Neuron (in vitro differentiated cells): ENCODE results near the gene ABCG2.

Experiments used
- H2AFZ ChIP-seq: one replicate; pipeline ENCODE4 v1.6.1; 2013; ENCODE audit warnings: low read depth, mild to moderate bottlenecking, inconsistent platforms, low read length, moderate library complexity
- H3K27me3 ChIP-seq: one replicate; pipeline ENCODE4 v1.6.1; 2013; ENCODE audit warnings: low read length; ENCODE audit not compliant: insufficient read depth
- H3K36me3 ChIP-seq: one replicate; pipeline ENCODE4 v1.6.1; 2013; ENCODE audit warnings: low read length; ENCODE audit not compliant: insufficient read depth
- H3K4me1 ChIP-seq: one replicate; pipeline ENCODE4 v1.6.1; 2013; ENCODE audit warnings: low read length; ENCODE audit not compliant: insufficient read depth
- H3K4me3 ChIP-seq: 2 replicates; pipeline ENCODE4 v1.5.1; 2013; ENCODE audit warnings: mild to moderate bottlenecking, low read length, moderate library complexity
- H3K9me3 ChIP-seq: one replicate; pipeline ENCODE4 v1.6.1; 2013; ENCODE audit warnings: low read length

Gene ABCG2

GRCh38 chr4:88102026-88102425 is 56.4 kb downstream of the ABCG2 start:
- H3K27me3 ChIP-seq: no peaks in the 10 kb centered on the region
- H3K36me3 ChIP-seq: no peaks in the 10 kb centered on the region
- no peaks in the 10 kb centered on the region for H3K9me3 ChIP-seq

GRCh38 chr4:88101165-88101564 is 57.3 kb downstream of the ABCG2 start:
- Histone ChIP-seq H3K27me3 (no peaks in the 10 kb centered on the region), H3K4me1 (no peaks in the 10 kb centered on the region)

More at GRCh38 chr4:88102026-88102425, 56.4 kb downstream of the ABCG2 start:
- Histone ChIP-seq H3K4me1 (no peaks in the 10 kb centered on the region), H2AFZ (no peak overlapping the region), H3K4me3 (no peak overlapping the region)

GRCh38 chr4:88098993-88099752 is 59.3 kb downstream of the ABCG2 start:
- H3K27me3 ChIP-seq: no peaks in the 10 kb centered on the region
- no peak overlapping the region for H2AFZ ChIP-seq
- H3K36me3 ChIP-seq: no peaks in the 10 kb centered on the region
- H3K4me3 ChIP-seq: no peak overlapping the region
- H3K9me3 ChIP-seq: no peaks in the 10 kb centered on the region
- no peaks in the 10 kb centered on the region for H3K4me1 ChIP-seq

More at GRCh38 chr4:88101165-88101564, 57.3 kb downstream of the ABCG2 start:
- no peaks in the 10 kb centered on the region for H3K9me3 ChIP-seq
- no peaks in the 10 kb centered on the region for H3K36me3 ChIP-seq
- no peak overlapping the region for H3K4me3 ChIP-seq
- H2AFZ ChIP-seq: no peak overlapping the region

GRCh38 chr4:88097781-88098180 is 60.7 kb downstream of the ABCG2 start:
- H3K36me3 ChIP-seq: no peaks in the 10 kb centered on the region
- no peaks in the 10 kb centered on the region for H3K4me1 ChIP-seq
- H2AFZ ChIP-seq: no peak overlapping the region
- no peaks in the 10 kb centered on the region for H3K27me3 ChIP-seq
- no peak overlapping the region for H3K4me3 ChIP-seq
- H3K9me3 ChIP-seq: no peaks in the 10 kb centered on the region

GRCh38 chr4:88097301-88097700 is 61.1 kb downstream of the ABCG2 start:
- no peaks in the 10 kb centered on the region for H3K9me3 ChIP-seq

GRCh38 chr4:88093874-88094273 is 64.6 kb downstream of the ABCG2 start:
- no peaks in the 10 kb centered on the region for H3K27me3 ChIP-seq

More at GRCh38 chr4:88097301-88097700, 61.1 kb downstream of the ABCG2 start:
- Histone ChIP-seq H3K4me3 (no peak overlapping the region), H3K36me3 (no peaks in the 10 kb centered on the region), H2AFZ (no peak overlapping the region), H3K4me1 (no peaks in the 10 kb centered on the region), H3K27me3 (no peaks in the 10 kb centered on the region)

GRCh38 chr4:88091378-88091777 is 67.1 kb downstream of the ABCG2 start:
- H3K27me3 ChIP-seq: no peaks in the 10 kb centered on the region
- no peak overlapping the region for H2AFZ ChIP-seq
- no peaks in the 10 kb centered on the region for H3K9me3 ChIP-seq
- H3K4me3 ChIP-seq: no peak overlapping the region
- H3K4me1 ChIP-seq: no peaks in the 10 kb centered on the region
- H3K36me3 ChIP-seq: no peaks in the 10 kb centered on the region

More at GRCh38 chr4:88093874-88094273, 64.6 kb downstream of the ABCG2 start:
- Histone ChIP-seq H3K36me3 (no peaks in the 10 kb centered on the region), H2AFZ (no peak overlapping the region), H3K4me1 (no peaks in the 10 kb centered on the region), H3K4me3 (no peak overlapping the region), H3K9me3 (no peaks in the 10 kb centered on the region)

- H2AFZ ChIP-seq: no peak overlapping the region
- H3K27me3 ChIP-seq: no peaks in the 10 kb centered on the region
- H3K36me3 ChIP-seq: no peaks in the 10 kb centered on the region
- no peaks in the 10 kb centered on the region for H3K9me3 ChIP-seq
- no peak overlapping the region for H3K4me3 ChIP-seq
- no peaks in the 10 kb centered on the region for H3K4me1 ChIP-seq
These were observed 67.5 kb downstream of the ABCG2 start for GRCh38 chr4:88090898-88091297.

- no peaks in the 10 kb centered on the region for H3K27me3 ChIP-seq
- no peaks in the 10 kb centered on the region for H3K9me3 ChIP-seq
- H3K4me3 ChIP-seq: no peak overlapping the region
These were observed 71.4 kb downstream of the ABCG2 start for GRCh38 chr4:88087004-88087403.

GRCh38 chr4:88080626-88081025 is 77.8 kb downstream of the ABCG2 start:
- Histone ChIP-seq H3K36me3 (peaks cover 25% of the 10 kb centered on the region), H3K4me1 (no peaks in the 10 kb centered on the region), H3K9me3 (no peaks in the 10 kb centered on the region), H3K27me3 (no peaks in the 10 kb centered on the region), H2AFZ (no peak overlapping the region), H3K4me3 (no peak overlapping the region)

More at GRCh38 chr4:88087004-88087403, 71.4 kb downstream of the ABCG2 start:
- Histone ChIP-seq H2AFZ (no peak overlapping the region), H3K4me1 (no peaks in the 10 kb centered on the region), H3K36me3 (no peaks in the 10 kb centered on the region)

GRCh38 chr4:88078579-88078978 is 79.9 kb downstream of the ABCG2 start:
- Histone ChIP-seq H3K9me3 (no peaks in the 10 kb centered on the region), H3K36me3 (peaks cover 42% of the 10 kb centered on the region), H2AFZ (no peak overlapping the region), H3K4me1 (no peaks in the 10 kb centered on the region), H3K4me3 (no peak overlapping the region), H3K27me3 (no peaks in the 10 kb centered on the region)

GRCh38 chr4:88077911-88078524 is 80.4 kb downstream of the ABCG2 start:
- Histone ChIP-seq H3K27me3 (no peaks in the 10 kb centered on the region), H3K36me3 (peaks cover 45% of the 10 kb centered on the region), H3K4me3 (no peak overlapping the region), H3K4me1 (no peaks in the 10 kb centered on the region), H3K9me3 (no peaks in the 10 kb centered on the region), H2AFZ (no peak overlapping the region)

- Histone ChIP-seq H3K27me3 (no peaks in the 10 kb centered on the region), H3K4me3 (no peak overlapping the region), H2AFZ (no peak overlapping the region), H3K36me3 (peaks cover 68% of the 10 kb centered on the region), H3K4me1 (no peaks in the 10 kb centered on the region), H3K9me3 (peaks cover 2% of the 10 kb centered on the region)
These were observed 83.1 kb downstream of the ABCG2 start for GRCh38 chr4:88075336-88075735.
